Glutamatergic neuron (in vitro differentiated cells): Measurements from ENCODE around the gene PCDHGA9. TPM values are rescaled to one million over a fixed set of nuclear protein-coding genes. Genes with fewer than 3 reads are reported as not detected.
A peak's percentile ranks its signal among the peaks of the same experiment; 100 is the strongest.
"Not testable (repeated sequence)": the region's sequence is repeated elsewhere in the genome, so short reads cannot be mapped to it uniquely, and the experiment has no call there.

Source experiments
- DNase-seq: peaks from one replicate; pipeline ENCODE4 v3.0.0; 2022
- H3K27ac Mint-ChIP-seq: one replicate; pipeline ENCODE4 v1.8.0; 2020; ENCODE audit warnings: mild to moderate bottlenecking, mixed read lengths, inconsistent platforms; ENCODE audit not compliant: unreplicated experiment
- H3K27me3 Mint-ChIP-seq: one replicate; pipeline ENCODE4 v1.8.0; 2020; ENCODE audit warnings: mild to moderate bottlenecking, moderate library complexity, mixed read lengths, inconsistent platforms; ENCODE audit not compliant: unreplicated experiment
- H3K36me3 Mint-ChIP-seq: one replicate; pipeline ENCODE4 v1.8.0; 2020; ENCODE audit warnings: mild to moderate bottlenecking, mixed read lengths, inconsistent platforms; ENCODE audit not compliant: unreplicated experiment
- H3K4me1 Mint-ChIP-seq: one replicate; pipeline ENCODE4 v1.8.0; 2020; ENCODE audit warnings: mild to moderate bottlenecking, low read depth, mixed read lengths, inconsistent platforms; ENCODE audit not compliant: unreplicated experiment
- H3K4me3 Mint-ChIP-seq: one replicate; pipeline ENCODE4 v1.8.0; 2020; ENCODE audit warnings: mild to moderate bottlenecking, mixed read lengths, inconsistent platforms; ENCODE audit not compliant: unreplicated experiment
- H3K9me3 Mint-ChIP-seq: one replicate; pipeline ENCODE4 v1.8.0; 2020; ENCODE audit warnings: mild to moderate bottlenecking, moderate library complexity, mixed read lengths, inconsistent platforms; ENCODE audit not compliant: unreplicated experiment
- CTCF ChIP-seq: fragments of 200-600 bp; sonication (generic); IDR thresholded peaks from one replicate; pipeline ENCODE4 v1.5.0; 2021; ENCODE audit not compliant: partially characterized antibody, unreplicated experiment
- total RNA-seq: library from RNA; stranded (reverse); fragmentation: NEBNext Ultra II Directional; extraction: Animal tissue kit (Norgen Biotek cat#: 25700); gene quantifications from one replicate; pipeline ENCODE4 v1.2.1, GENCODE V29; 2021; ENCODE audit not compliant: unreplicated experiment

PCDHGA9 gene
- total RNA-seq, 1 donor from 2014 or later: 5.5 TPM

- DNase-seq: peak; percentile 75
- Mint-ChIP-seq H3K9me3 (peaks cover 43% of the 10 kb centered on the region), H3K4me3 (peak within 1 kb of the TSS; percentile 86), H3K36me3 (peaks cover 75% of the 10 kb centered on the region), H3K27ac (peak within 1 kb of the TSS; percentile 84)
- H3K27me3 Mint-ChIP-seq, H3K4me1 Mint-ChIP-seq: not testable (repeated sequence)
- TF ChIP-seq CTCF: peak; percentile 63
Measured at GRCh38 chr5:141387557-141388311, 14.8 kb upstream of the PCDHGA9 start, which contains the start of gene PCDHGB4. Gene PCDHGB4 (plus strand): TSS chr5:141387698. CDS start chr5:141387885, 187 bp downstream.

GRCh38 chr5:141388661-141389060 is 13.9 kb upstream of the PCDHGA9 start:
- H3K36me3 Mint-ChIP-seq: peaks cover 75% of the 10 kb centered on the region
- no peak for DNase-seq
- H3K27ac Mint-ChIP-seq: no peak overlapping the region
- H3K9me3 Mint-ChIP-seq: peaks cover 43% of the 10 kb centered on the region
- peaks cover 3% of the 10 kb centered on the region for H3K4me1 Mint-ChIP-seq
- TF ChIP-seq CTCF: no peak
- peaks cover 8% of the 10 kb centered on the region for H3K27me3 Mint-ChIP-seq
- H3K4me3 Mint-ChIP-seq: peak overlapping the region; percentile 63

- no peak for TF ChIP-seq CTCF
- DNase-seq: no peak
- Mint-ChIP-seq H3K36me3 (peaks cover 74% of the 10 kb centered on the region), H3K27me3 (peaks cover 8% of the 10 kb centered on the region), H3K27ac (peak overlapping the region; percentile 56), H3K9me3 (peaks cover 48% of the 10 kb centered on the region), H3K4me3 (peak overlapping the region; percentile 74), H3K4me1 (peaks cover 3% of the 10 kb centered on the region)
Measured at GRCh38 chr5:141389153-141390042, 13.2 kb upstream of the PCDHGA9 start.

GRCh38 chr5:141392429-141393198 is 10.0 kb upstream of the PCDHGA9 start, which contains the start of gene PCDHGA8:
Gene PCDHGA8 (plus strand): TSS chr5:141392633. CDS start chr5:141392814, 181 bp downstream.
- no peak for TF ChIP-seq CTCF
- peaks cover 69% of the 10 kb centered on the region for H3K36me3 Mint-ChIP-seq
- H3K27me3 Mint-ChIP-seq: peaks cover 12% of the 10 kb centered on the region
- DNase-seq: no peak
- no peak within 1 kb of the TSS for H3K4me3 Mint-ChIP-seq
- peak within 1 kb of the TSS; percentile 48 for H3K27ac Mint-ChIP-seq
- peaks cover 48% of the 10 kb centered on the region for H3K9me3 Mint-ChIP-seq
- H3K4me1 Mint-ChIP-seq: peaks cover 3% of the 10 kb centered on the region
